Upper lobe of left lung (tissue), 4 donors: ENCODE results near the gene ZNF618.

Experiments
- CTCF ChIP-seq, 6 experiments: fragments of 450-650 bp in 4 of 6; fragments of 200-600 bp in 2 of 6; sonication (generic) in 2 of 6; IDR thresholded peaks; one replicate each; pipeline ENCODE4 v1.5.1; 2016 to 2019; ENCODE audit warnings: antibody characterized with exemption in 6 of 6
- EP300 ChIP-seq, 4 donors: sonication (generic); formaldehyde crosslinking; IDR thresholded peaks; one replicate each; pipeline ENCODE4 v1.5.1; 2017; ENCODE audit warnings: antibody characterized with exemption in 4 of 4, control low read depth in 2 of 4
- POLR2AphosphoS5 ChIP-seq, 2 donors: sonication (generic); formaldehyde crosslinking; IDR thresholded peaks; one replicate each; pipeline ENCODE4 v1.5.1; 2017; ENCODE audit warnings: antibody characterized with exemption in 2 of 2

GRCh38 chr9:113919382-113919781 lies 43.3 kb downstream of the ZNF618 start:
- TF ChIP-seq CTCF (IDR thresholded peaks at IDR 0.05) (no peak), EP300 (IDR thresholded peaks at IDR 0.05) (no peak), POLR2AphosphoS5 (IDR thresholded peaks at IDR 0.05) (no peak)
